Liver (tissue), 3 donors: Measurements from ENCODE around the gene BABAM1.

Experiments
- EGR1 ChIP-seq, 2 donors: IDR thresholded peaks; 2 replicates each; pipeline ENCODE4 v1.6.1; 2016 to 2018; ENCODE audit warnings: antibody characterized with exemption in 2 of 2, low read depth in 2 of 2
- GABPA ChIP-seq, 2 donors: IDR thresholded peaks in 1 of 2; conservative IDR thresholded peaks in 1 of 2; 2 replicates each; pipeline ENCODE4 v1.6.1; 2016; ENCODE audit warnings: antibody characterized with exemption in 2 of 2, mild to moderate bottlenecking in 1 of 2, moderate library complexity in 1 of 2
- HNF4A ChIP-seq, 2 donors: conservative IDR thresholded peaks; 2 replicates each; pipeline ENCODE4 v1.6.1; 2016; ENCODE audit warnings: antibody characterized with exemption in 2 of 2, mild to moderate bottlenecking in 2 of 2
- JUND ChIP-seq, 2 donors: IDR thresholded peaks; 2 replicates each; pipeline ENCODE4 v1.6.1; 2016; ENCODE audit warnings: antibody characterized with exemption in 2 of 2
- NR2F2 ChIP-seq: IDR thresholded peaks from 2 replicates; pipeline ENCODE4 v1.6.1; 2016; ENCODE audit warnings: antibody characterized with exemption
- RAD21 ChIP-seq, 2 donors: IDR thresholded peaks; 2 replicates each; pipeline ENCODE4 v1.6.1; 2016; ENCODE audit warnings: antibody characterized with exemption in 2 of 2, mild to moderate bottlenecking in 2 of 2
- RXRA ChIP-seq, 2 donors: IDR thresholded peaks; 2 replicates each; pipeline ENCODE4 v1.6.1; 2017 to 2018; ENCODE audit warnings: antibody characterized with exemption in 2 of 2, mild to moderate bottlenecking in 1 of 2
- SP1 ChIP-seq: IDR thresholded peaks from 2 replicates; pipeline ENCODE4 v1.6.1; 2018; ENCODE audit warnings: antibody characterized with exemption, mild to moderate bottlenecking
- TF ChIP-seq, protein P1 (sequence below): fragments of 150-350 bp; IDR thresholded peaks from 2 replicates; pipeline ENCODE4 v1.5.1; 2017; ENCODE audit warnings: improper control_type of control experiment, low read depth, low read length; ENCODE audit not compliant: missing input control
- donor health status: healthy.
- donor health status: healthy.

DNA sequence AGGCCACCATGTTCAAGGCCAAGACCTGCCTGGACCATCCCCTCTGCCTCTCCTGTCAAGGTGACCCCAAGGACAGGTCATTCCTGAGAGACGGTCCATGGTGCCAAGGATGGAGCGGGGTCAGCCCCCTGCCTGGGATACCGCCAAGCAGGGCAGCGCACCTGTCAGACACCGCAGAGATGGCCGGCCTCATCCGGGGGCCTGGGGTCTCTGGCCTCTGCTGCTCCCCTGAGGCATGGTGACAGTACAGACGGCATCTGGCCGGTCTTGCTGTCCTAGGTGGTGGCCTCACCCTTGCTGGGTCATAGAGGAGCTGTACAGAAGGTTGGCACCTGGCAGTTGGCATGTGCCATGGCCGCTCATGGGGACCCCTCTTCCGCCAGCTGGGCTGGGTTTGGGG lies 53.2 kb downstream of the BABAM1 start:
- TF ChIP-seq, protein P1, sequence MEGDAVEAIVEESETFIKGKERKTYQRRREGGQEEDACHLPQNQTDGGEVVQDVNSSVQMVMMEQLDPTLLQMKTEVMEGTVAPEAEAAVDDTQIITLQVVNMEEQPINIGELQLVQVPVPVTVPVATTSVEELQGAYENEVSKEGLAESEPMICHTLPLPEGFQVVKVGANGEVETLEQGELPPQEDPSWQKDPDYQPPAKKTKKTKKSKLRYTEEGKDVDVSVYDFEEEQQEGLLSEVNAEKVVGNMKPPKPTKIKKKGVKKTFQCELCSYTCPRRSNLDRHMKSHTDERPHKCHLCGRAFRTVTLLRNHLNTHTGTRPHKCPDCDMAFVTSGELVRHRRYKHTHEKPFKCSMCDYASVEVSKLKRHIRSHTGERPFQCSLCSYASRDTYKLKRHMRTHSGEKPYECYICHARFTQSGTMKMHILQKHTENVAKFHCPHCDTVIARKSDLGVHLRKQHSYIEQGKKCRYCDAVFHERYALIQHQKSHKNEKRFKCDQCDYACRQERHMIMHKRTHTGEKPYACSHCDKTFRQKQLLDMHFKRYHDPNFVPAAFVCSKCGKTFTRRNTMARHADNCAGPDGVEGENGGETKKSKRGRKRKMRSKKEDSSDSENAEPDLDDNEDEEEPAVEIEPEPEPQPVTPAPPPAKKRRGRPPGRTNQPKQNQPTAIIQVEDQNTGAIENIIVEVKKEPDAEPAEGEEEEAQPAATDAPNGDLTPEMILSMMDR: no peak
- TF ChIP-seq RAD21 (IDR thresholded peaks at IDR 0.05) (no peak), HNF4A (conservative IDR thresholded peaks at IDR 0.05) (no peak), EGR1 (IDR thresholded peaks at IDR 0.05; ENCODE audit: low read depth in 2 of 2) (no peak), JUND (IDR thresholded peaks at IDR 0.05) (no peak), SP1 (no peak), GABPA (IDR thresholded peaks at IDR 0.05 in 1 of 2, conservative IDR thresholded peaks at IDR 0.05 in 1 of 2) (no peak), NR2F2 (no peak), RXRA (IDR thresholded peaks at IDR 0.05) (no peak)
